Activated T-helper 9 cell treated with anti-CD3 and anti-CD28 coated beads, Interleukin-2, amount 50 U/mL, for 16 hours (primary cell): ENCODE measurements around the gene CHRD.
A peak's percentile ranks its signal among the peaks of the same experiment; 100 is the strongest.

Source experiments
- DNase-seq: peaks from one replicate; pipeline ENCODE4 v3.0.0-alpha.2; 2020; ENCODE audit warnings: low read depth

The CHRD gene

GRCh38 chr3:184346480-184347190 is 33.2 kb upstream of the CHRD start:
- DNase-seq, result no peak

- no peak for DNase-seq
Observed at GRCh38 chr3:184347321-184348056, 32.4 kb upstream of the CHRD start.

GRCh38 chr3:184348057-184348382 is 31.8 kb upstream of the CHRD start:
- DNase-seq, result no peak

GRCh38 chr3:184349563-184350470 is 30.0 kb upstream of the CHRD start:
- no peak for DNase-seq

GRCh38 chr3:184350618-184351017 is 29.2 kb upstream of the CHRD start:
- DNase-seq, result no peak

GRCh38 chr3:184351511-184352148 is 28.2 kb upstream of the CHRD start:
- no peak for DNase-seq

GRCh38 chr3:184352149-184352785 is 27.6 kb upstream of the CHRD start:
- no peak for DNase-seq

- no peak for DNase-seq
Observed at GRCh38 chr3:184352897-184353545, 26.8 kb upstream of the CHRD start.

- DNase-seq, result no peak
Observed at GRCh38 chr3:184353546-184353941, 26.3 kb upstream of the CHRD start.

GRCh38 chr3:184354121-184354728 is 25.6 kb upstream of the CHRD start:
- DNase-seq, result peak; percentile 53

- DNase-seq, result no peak
Observed at GRCh38 chr3:184354754-184355153, 25.1 kb upstream of the CHRD start.

- DNase-seq, result no peak
Observed at GRCh38 chr3:184355261-184356040, 24.4 kb upstream of the CHRD start.

GRCh38 chr3:184357248-184358123 is 22.4 kb upstream of the CHRD start:
- no peak for DNase-seq

GRCh38 chr3:184358124-184358767 is 21.6 kb upstream of the CHRD start:
- no peak for DNase-seq

- no peak for DNase-seq
Observed at GRCh38 chr3:184358921-184359350, 20.9 kb upstream of the CHRD start.

GRCh38 chr3:184359610-184360009 is 20.2 kb upstream of the CHRD start:
- DNase-seq, result no peak

- DNase-seq, result no peak
Observed at GRCh38 chr3:184360070-184360928, 19.6 kb upstream of the CHRD start.
